PC-3 (cell line): ENCODE results near the gene SSU72. TPM values are rescaled to one million over a fixed set of nuclear protein-coding genes. Genes with fewer than 3 reads are reported as not detected.

Source experiments
- ATAC-seq: fragments of 200-7000 bp; cut with Tn5 transposase; 2 replicates; pipeline ENCODE4 v1.9.1; 2020; ENCODE audit warnings: mild to moderate bottlenecking, moderate library complexity
- BruUV-seq: library from RNA; stranded (reverse); fragments of 400-500 nt; replicated peaks from 2 replicates; lab custom pipeline; 2021; lab: Mats Ljungman, UMichigan
- CTCF ChIA-PET: fragments of 300-600 bp; sonication (Branson Sonifier 250); formaldehyde crosslinking; loops from one replicate; lab custom pipeline; 2022; ENCODE audit warnings: antibody characterized with exemption; lab: Charles Lee
- POLR2A ChIA-PET: fragments of 300-600 bp; sonication (Branson Sonifier 250); formaldehyde crosslinking; loops from one replicate; lab custom pipeline; 2022; ENCODE audit warnings: antibody characterized with exemption; ENCODE audit not compliant: unreplicated experiment; lab: Charles Lee
- DNase-seq: peaks from one replicate; pipeline ENCODE4 v3.0.0-alpha.2; 2015
- H2AFZ ChIP-seq: fragments of 300-600 bp; sonication (generic); 2 replicates; pipeline ENCODE4 v1.6.0; 2016; ENCODE audit warnings: antibody characterized with exemption, low read length
- H3F3A ChIP-seq: fragments of 300-600 bp; sonication (generic); one replicate; pipeline ENCODE4 v1.6.0; 2017; ENCODE audit warnings: antibody characterized with exemption, low read length, control low read depth, mild to moderate bottlenecking; ENCODE audit not compliant: unreplicated experiment
- H3K27ac ChIP-seq: fragments of 300-600 bp; sonication (generic); 2 replicates; pipeline ENCODE4 v1.5.1; 2016; ENCODE audit warnings: mild to moderate bottlenecking, low read length
- H3K27me3 ChIP-seq: fragments of 300-600 bp; sonication (generic); 2 replicates; pipeline ENCODE4 v1.6.1; 2016; ENCODE audit warnings: low read length, mixed read lengths
- H3K36me3 ChIP-seq: fragments of 300-600 bp; sonication (generic); 2 replicates; pipeline ENCODE4 v1.6.1; 2016; ENCODE audit warnings: low read depth, mixed run types, low read length, mixed read lengths
- H3K4me1 ChIP-seq: fragments of 300-600 bp; sonication (generic); 2 replicates; pipeline ENCODE4 v1.5.1; 2016; ENCODE audit warnings: low read length; ENCODE audit not compliant: insufficient read depth
- H3K4me2 ChIP-seq: fragments of 300-600 bp; sonication (generic); 2 replicates; pipeline ENCODE4 v1.6.0; 2016; ENCODE audit warnings: low read length
- H3K4me3 ChIP-seq: fragments of 300-600 bp; sonication (generic); 2 replicates; pipeline ENCODE4 v1.5.1; 2016; ENCODE audit warnings: mild to moderate bottlenecking, low read length, mixed read lengths
- H3K79me2 ChIP-seq: fragments of 300-600 bp; sonication (generic); 2 replicates; pipeline ENCODE4 v1.6.1; 2017; ENCODE audit warnings: low read length, mixed read lengths
- H3K9ac ChIP-seq: fragments of 300-600 bp; sonication (generic); 2 replicates; pipeline ENCODE4 v1.6.0; 2016; ENCODE audit warnings: mild to moderate bottlenecking, low read length
- H3K9me2 ChIP-seq: fragments of 300-600 bp; sonication (generic); replicated peaks from 2 replicates; pipeline ENCODE4 v1.6.1; 2016; ENCODE audit warnings: mixed run types, low read length, mixed read lengths
- H3K9me3 ChIP-seq: fragments of 300-600 bp; sonication (generic); 2 replicates; pipeline ENCODE4 v1.6.1; 2016; ENCODE audit warnings: low read length, mixed read lengths
- H4K20me1 ChIP-seq: fragments of 300-600 bp; sonication (generic); 2 replicates; pipeline ENCODE4 v1.6.1; 2016; ENCODE audit warnings: low read length, mixed read lengths
- EZH2 ChIP-seq: fragments of 300-600 bp; sonication (generic); IDR thresholded peaks from one replicate; pipeline ENCODE4 v1.6.1; 2017; ENCODE audit warnings: antibody characterized with exemption, mild to moderate bottlenecking, low read length; ENCODE audit not compliant: unreplicated experiment
- EZH2phosphoT487 ChIP-seq: fragments of 300-600 bp; sonication (generic); IDR thresholded peaks from 2 replicates; pipeline ENCODE4 v1.6.1; 2018; ENCODE audit warnings: mild to moderate bottlenecking, antibody characterized with exemption, low read length, borderline replicate concordance
- intact Hi-C: fragments of 100-400 bp; cut with micrococcal nuclease; formaldehyde crosslinking; loops from 2 replicates; pipeline ENCODE4 v1.9.0; 2023
- total RNA-seq: library from RNA; depleted of rRNA; stranded (reverse); fragments of >200 nt; gene quantifications from 2 replicates; pipeline ENCODE4 v1.2.3, GENCODE V29; 2014
- TF ChIP-seq, protein P1 (sequence below): fragments of 300-600 bp; sonication (generic); conservative IDR thresholded peaks from 2 replicates; pipeline ENCODE4 v1.5.1; 2017; ENCODE audit warnings: antibody characterized with exemption, low read depth, mild to moderate bottlenecking, low read length

The SSU72 gene
- total RNA-seq, 1 experiment from 2014 or later = 283 TPM

DNA sequence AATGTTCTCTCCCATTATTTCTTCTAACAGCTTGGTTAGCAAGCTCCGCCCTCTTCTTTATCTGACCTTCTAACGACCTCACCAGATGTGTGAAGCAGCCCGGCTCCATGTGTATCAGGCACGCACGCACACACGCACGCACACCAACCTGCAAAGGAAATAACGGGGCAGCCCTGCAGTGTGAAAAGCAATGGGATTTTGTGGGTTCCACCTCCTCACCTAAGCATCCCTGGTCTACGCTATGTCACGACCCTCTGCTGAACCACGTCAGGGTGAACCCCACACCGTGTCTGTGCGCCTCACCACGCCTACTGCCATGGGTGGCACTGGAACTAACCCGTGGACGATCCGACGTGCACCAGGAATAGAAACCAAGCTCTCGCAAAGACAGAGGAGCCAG is 10.4 kb downstream of the SSU72 start:
- Histone ChIP-seq H3K9me2 (no peaks in the 10 kb centered on the region), H3K27me3 (no peaks in the 10 kb centered on the region), H3K36me3 (peaks cover 65% of the 10 kb centered on the region), H3K4me3 (no peak overlapping the region), H3K4me1 (no peaks in the 10 kb centered on the region), H3K79me2 (peaks cover 93% of the 10 kb centered on the region), H3K4me2 (no peak overlapping the region), H3F3A (peaks cover 6% of the 10 kb centered on the region), H3K9me3 (no peaks in the 10 kb centered on the region), H3K9ac (no peak overlapping the region), H2AFZ (no peak overlapping the region), H4K20me1 (peaks cover 70% of the 10 kb centered on the region), H3K27ac (no peak overlapping the region)
- POLR2A ChIA-PET = no interaction called here
- CTCF ChIA-PET = no interaction called here
- intact Hi-C loops = no loop called here
- ATAC-seq (no peak), DNase-seq (no peak)
- BruUV-seq = TSS peak; percentile 5
- TF ChIP-seq, protein P1, sequence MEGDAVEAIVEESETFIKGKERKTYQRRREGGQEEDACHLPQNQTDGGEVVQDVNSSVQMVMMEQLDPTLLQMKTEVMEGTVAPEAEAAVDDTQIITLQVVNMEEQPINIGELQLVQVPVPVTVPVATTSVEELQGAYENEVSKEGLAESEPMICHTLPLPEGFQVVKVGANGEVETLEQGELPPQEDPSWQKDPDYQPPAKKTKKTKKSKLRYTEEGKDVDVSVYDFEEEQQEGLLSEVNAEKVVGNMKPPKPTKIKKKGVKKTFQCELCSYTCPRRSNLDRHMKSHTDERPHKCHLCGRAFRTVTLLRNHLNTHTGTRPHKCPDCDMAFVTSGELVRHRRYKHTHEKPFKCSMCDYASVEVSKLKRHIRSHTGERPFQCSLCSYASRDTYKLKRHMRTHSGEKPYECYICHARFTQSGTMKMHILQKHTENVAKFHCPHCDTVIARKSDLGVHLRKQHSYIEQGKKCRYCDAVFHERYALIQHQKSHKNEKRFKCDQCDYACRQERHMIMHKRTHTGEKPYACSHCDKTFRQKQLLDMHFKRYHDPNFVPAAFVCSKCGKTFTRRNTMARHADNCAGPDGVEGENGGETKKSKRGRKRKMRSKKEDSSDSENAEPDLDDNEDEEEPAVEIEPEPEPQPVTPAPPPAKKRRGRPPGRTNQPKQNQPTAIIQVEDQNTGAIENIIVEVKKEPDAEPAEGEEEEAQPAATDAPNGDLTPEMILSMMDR = no peak
- TF ChIP-seq EZH2phosphoT487 = no peak
- TF ChIP-seq EZH2 = no peak

DNA sequence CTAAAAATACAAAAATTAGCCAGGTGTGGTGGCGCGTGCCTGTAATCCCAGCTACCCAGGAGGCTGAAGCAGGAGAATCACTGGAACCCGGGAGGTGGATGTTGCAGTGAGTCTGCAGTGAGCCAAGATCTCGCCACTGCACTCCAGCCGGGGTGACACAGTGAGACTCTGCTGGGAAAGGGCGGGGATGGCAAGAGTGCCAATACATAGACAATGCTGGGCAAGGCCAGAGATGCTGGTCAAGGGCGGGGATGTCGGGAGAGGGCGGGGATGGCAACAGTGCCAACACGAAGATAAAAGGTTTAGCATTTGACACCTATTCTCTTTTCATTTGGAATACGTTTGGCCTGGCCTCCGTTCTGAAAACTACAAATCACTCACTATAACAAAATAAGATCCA is 11.0 kb downstream of the SSU72 start:
- Histone ChIP-seq H3K79me2 (peaks cover 93% of the 10 kb centered on the region), H3K4me1 (no peaks in the 10 kb centered on the region), H3K4me3 (no peak overlapping the region), H3K9me2 (no peaks in the 10 kb centered on the region), H3K27me3 (no peaks in the 10 kb centered on the region), H3K9ac (no peak overlapping the region), H3K27ac (no peak overlapping the region), H3F3A (peaks cover 6% of the 10 kb centered on the region), H4K20me1 (peaks cover 67% of the 10 kb centered on the region), H3K9me3 (no peaks in the 10 kb centered on the region), H2AFZ (no peak overlapping the region), H3K36me3 (peaks cover 63% of the 10 kb centered on the region), H3K4me2 (no peak overlapping the region)
- POLR2A ChIA-PET = no interaction called here
- DNase-seq (no peak), ATAC-seq (no peak)
- TF ChIP-seq, protein P1 = no peak
- no peak for TF ChIP-seq EZH2phosphoT487
- TF ChIP-seq EZH2 = no peak
- CTCF ChIA-PET = no interaction called here
- intact Hi-C loops = no loop called here
- BruUV-seq = no TSS peak

DNA sequence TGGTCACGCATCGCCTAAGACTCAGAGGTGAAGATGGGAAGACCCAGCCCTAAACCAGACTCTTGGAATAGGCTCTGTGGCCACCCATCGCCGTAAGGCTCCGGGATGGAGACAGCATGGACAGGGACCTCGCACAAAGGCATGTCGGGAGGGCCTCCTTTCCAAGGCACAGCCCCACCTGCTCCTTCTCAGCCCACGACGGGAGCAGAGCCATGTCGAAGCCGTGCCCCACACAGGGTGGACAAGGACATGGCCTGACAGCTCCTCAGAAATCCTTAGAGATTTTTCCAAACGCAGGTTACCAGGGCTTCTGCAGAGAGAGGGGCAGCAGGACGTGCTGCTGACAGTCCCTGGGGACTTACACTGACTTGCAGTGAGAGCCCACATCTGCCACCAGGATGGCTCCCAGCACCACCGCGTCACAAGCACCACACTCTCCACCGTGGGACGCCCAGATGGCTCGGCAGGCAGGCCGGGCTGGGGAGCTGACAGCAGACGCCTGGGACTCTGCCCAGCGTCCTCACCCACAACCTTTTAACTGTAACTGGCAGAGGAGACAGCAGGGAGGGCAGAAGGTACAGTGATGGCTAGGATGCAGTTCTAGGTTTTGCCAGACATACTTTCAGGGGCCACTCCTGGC is 12.0 kb downstream of the SSU72 start:
- H3K9ac ChIP-seq = no peak overlapping the region
- no peaks in the 10 kb centered on the region for H3K27me3 ChIP-seq
- H3K27ac ChIP-seq = no peak overlapping the region
- ChIA-PET POLR2A (no interaction called here), CTCF (no interaction called here)
- no peak overlapping the region for H2AFZ ChIP-seq
- no peak overlapping the region for H3K4me3 ChIP-seq
- no TSS peak for BruUV-seq
- no peaks in the 10 kb centered on the region for H3K9me2 ChIP-seq
- peaks cover 6% of the 10 kb centered on the region for H3F3A ChIP-seq
- TF ChIP-seq EZH2phosphoT487 = no peak
- no peak for TF ChIP-seq EZH2
- TF ChIP-seq, protein P1 = no peak
- H3K79me2 ChIP-seq = peaks cover 88% of the 10 kb centered on the region
- H3K9me3 ChIP-seq = no peaks in the 10 kb centered on the region
- no peak overlapping the region for H3K4me2 ChIP-seq
- DNase-seq (no peak), ATAC-seq (no peak)
- intact Hi-C loops = no loop called here
- no peaks in the 10 kb centered on the region for H3K4me1 ChIP-seq
- H4K20me1 ChIP-seq = peaks cover 59% of the 10 kb centered on the region
- H3K36me3 ChIP-seq = peaks cover 63% of the 10 kb centered on the region
